Activated CD8-positive, alpha-beta T cell treated with anti-CD3 and anti-CD28 coated beads for 36 hours (primary cell): Measurements from ENCODE around the gene TAF1A. TPM values are rescaled to one million over a fixed set of nuclear protein-coding genes. Genes with fewer than 3 reads are reported as not detected.
"Not testable (repeated sequence)": the region's sequence is repeated elsewhere in the genome, so short reads cannot be mapped to it uniquely, and the experiment has no call there.

Source experiments
- ATAC-seq: fragments of 200-7000 bp; cut with Tn5 transposase; one replicate; pipeline ENCODE4 v1.10.0; 2021; ENCODE audit warnings: mild to moderate bottlenecking, moderate library complexity
- CTCF ChIA-PET: fragments of 350-600 bp; sonication (Branson Sonifier 250); formaldehyde crosslinking; loops from one replicate; lab custom pipeline; 2021; ENCODE audit warnings: antibody characterized with exemption; lab: Charles Lee
- POLR2A ChIA-PET: fragments of 350-600 bp; sonication (Branson Sonifier 250); formaldehyde crosslinking; loops from one replicate; lab custom pipeline; 2021; ENCODE audit warnings: antibody characterized with exemption; lab: Charles Lee
- DNase-seq: peaks from one replicate; pipeline ENCODE4 v3.0.0-alpha.2; 2020
- H3K27ac Mint-ChIP-seq: one replicate; pipeline ENCODE4 v1.8.0; 2021; ENCODE audit warnings: mild to moderate bottlenecking, mixed read lengths
- H3K27me3 Mint-ChIP-seq: one replicate; pipeline ENCODE4 v1.8.0; 2021; ENCODE audit warnings: mixed read lengths
- H3K36me3 Mint-ChIP-seq: one replicate; pipeline ENCODE4 v1.8.0; 2021; ENCODE audit warnings: low read depth, mixed read lengths
- H3K4me1 Mint-ChIP-seq: one replicate; pipeline ENCODE4 v1.8.0; 2021; ENCODE audit warnings: low read depth, mixed read lengths
- H3K4me3 Mint-ChIP-seq: one replicate; pipeline ENCODE4 v1.8.0; 2021; ENCODE audit warnings: mild to moderate bottlenecking, moderate library complexity, mixed read lengths
- H3K9me3 Mint-ChIP-seq: one replicate; pipeline ENCODE4 v1.8.0; 2021; ENCODE audit warnings: mixed read lengths
- intact Hi-C: fragments of 100-400 bp; cut with micrococcal nuclease; formaldehyde crosslinking; loops from one replicate; pipeline ENCODE4 v1.10.0; 2022
- total RNA-seq, 2 experiments: library from RNA; stranded (reverse); gene quantifications; one replicate each; pipeline ENCODE4 v1.2.3, GENCODE V29; 2021
- TF ChIP-seq, protein P1 (sequence below): fragments of 200-600 bp; IDR thresholded peaks from one replicate; pipeline ENCODE4 v1.8.0; 2022; ENCODE audit warnings: antibody characterized with exemption, mild to moderate bottlenecking

TAF1A gene
- total RNA-seq, 2 experiments from 2014 or later: 18.4 to 19.0 TPM

DNA sequence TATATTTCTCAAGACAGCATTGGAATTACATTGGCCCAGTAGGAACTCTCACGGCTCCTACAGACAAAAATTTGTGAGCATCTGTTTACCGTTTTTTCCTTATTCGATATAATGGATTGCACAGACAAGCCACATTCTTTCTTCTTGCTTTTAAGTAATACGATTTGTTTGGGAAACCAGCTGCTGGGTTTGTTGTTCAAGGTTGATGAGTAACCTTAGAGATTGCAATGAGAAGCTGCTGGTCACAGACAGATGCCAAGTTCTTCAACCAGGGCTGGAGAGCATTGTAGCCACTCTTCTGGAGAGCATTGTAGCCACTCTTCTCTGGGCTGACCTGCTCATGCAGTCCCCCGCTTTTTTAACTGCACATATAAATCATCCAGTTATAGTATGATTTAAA is 26.8 kb upstream of the TAF1A start:
- intact Hi-C loops: no loop called here
- peaks cover 8% of the 10 kb centered on the region for H3K36me3 Mint-ChIP-seq
- TF ChIP-seq, protein P1, sequence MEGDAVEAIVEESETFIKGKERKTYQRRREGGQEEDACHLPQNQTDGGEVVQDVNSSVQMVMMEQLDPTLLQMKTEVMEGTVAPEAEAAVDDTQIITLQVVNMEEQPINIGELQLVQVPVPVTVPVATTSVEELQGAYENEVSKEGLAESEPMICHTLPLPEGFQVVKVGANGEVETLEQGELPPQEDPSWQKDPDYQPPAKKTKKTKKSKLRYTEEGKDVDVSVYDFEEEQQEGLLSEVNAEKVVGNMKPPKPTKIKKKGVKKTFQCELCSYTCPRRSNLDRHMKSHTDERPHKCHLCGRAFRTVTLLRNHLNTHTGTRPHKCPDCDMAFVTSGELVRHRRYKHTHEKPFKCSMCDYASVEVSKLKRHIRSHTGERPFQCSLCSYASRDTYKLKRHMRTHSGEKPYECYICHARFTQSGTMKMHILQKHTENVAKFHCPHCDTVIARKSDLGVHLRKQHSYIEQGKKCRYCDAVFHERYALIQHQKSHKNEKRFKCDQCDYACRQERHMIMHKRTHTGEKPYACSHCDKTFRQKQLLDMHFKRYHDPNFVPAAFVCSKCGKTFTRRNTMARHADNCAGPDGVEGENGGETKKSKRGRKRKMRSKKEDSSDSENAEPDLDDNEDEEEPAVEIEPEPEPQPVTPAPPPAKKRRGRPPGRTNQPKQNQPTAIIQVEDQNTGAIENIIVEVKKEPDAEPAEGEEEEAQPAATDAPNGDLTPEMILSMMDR: no peak
- no peaks in the 10 kb centered on the region for H3K9me3 Mint-ChIP-seq
- ChIA-PET CTCF (interaction anchor here (1.1 to 2.4 kb wide), 3 partner anchors 18 to 152 kb away, joined by 3 to 10 read pairs (median 6); partner anchors contain the start of gene TAF1A), POLR2A (interaction anchor here (0.9 to 1.4 kb wide), 4 partner anchors 10 to 27 kb away, joined by 3 to 6 read pairs (median 4); partner anchors contain the start of gene TAF1A)
- peak overlapping the region; percentile 83 for H3K4me3 Mint-ChIP-seq
- peaks cover 25% of the 10 kb centered on the region for H3K4me1 Mint-ChIP-seq
- no peak overlapping the region for H3K27ac Mint-ChIP-seq
- ATAC-seq: no peak
- H3K27me3 Mint-ChIP-seq: peaks cover 13% of the 10 kb centered on the region
- no peak for DNase-seq

DNA sequence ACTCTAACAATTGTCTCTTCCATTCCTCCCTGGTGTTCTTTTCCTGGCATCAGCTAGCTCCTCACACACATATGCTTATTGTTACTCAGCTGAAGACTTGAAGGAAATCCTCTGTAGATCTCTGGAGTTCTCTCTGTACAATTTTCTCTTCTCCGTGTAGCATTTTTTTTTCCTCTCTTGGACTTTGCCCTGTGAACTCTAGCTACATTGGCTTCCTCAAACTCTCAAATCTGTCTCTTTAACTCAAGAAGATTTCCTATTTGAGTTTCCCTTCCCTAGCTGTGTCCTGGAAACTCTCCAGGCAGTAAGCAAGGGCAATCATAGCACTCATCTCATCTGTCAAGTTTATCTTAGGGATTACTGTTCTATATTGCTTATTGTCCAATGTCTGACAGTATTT is 23.9 kb upstream of the TAF1A start:
- POLR2A ChIA-PET: no interaction called here
- DNase-seq: no peak
- intact Hi-C loops: no loop called here

DNA sequence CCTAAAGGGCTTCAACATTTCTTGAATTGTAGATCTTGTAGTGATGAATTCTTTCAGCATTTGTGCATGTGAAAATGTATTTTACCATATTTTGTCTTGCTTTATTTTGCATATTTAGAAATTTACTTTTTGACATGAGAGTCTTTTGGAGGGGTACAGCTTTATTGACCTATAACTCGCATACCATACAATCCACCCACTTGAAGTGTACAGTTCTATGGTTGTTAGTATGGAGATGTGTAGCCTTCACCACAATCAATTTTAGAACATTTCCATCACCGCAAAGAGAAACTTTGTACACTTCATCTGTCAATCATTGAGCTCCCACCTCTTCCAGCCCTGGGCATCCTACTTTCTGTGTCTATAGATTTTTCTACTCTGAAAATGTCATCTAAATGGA is 21.0 kb upstream of the TAF1A start:
- H3K27ac Mint-ChIP-seq: no peak overlapping the region
- peaks cover 4% of the 10 kb centered on the region for H3K9me3 Mint-ChIP-seq
- DNase-seq: no peak
- POLR2A ChIA-PET: no interaction called here
- no peaks in the 10 kb centered on the region for H3K36me3 Mint-ChIP-seq
- H3K4me1 Mint-ChIP-seq: no peaks in the 10 kb centered on the region
- intact Hi-C loops: no loop called here
- ATAC-seq: no peak
- H3K4me3 Mint-ChIP-seq: no peak overlapping the region
- CTCF ChIA-PET: interaction anchor here (1.5 kb wide), 1 partner anchor 146 kb away, joined by 4 read pairs; no protein-coding TSS in a partner anchor
- H3K27me3 Mint-ChIP-seq: peaks cover 14% of the 10 kb centered on the region
- TF ChIP-seq, protein P1: no peak

More for the DNA sequence above, 23.9 kb upstream of the TAF1A start:
- Mint-ChIP-seq H3K27ac (no peak overlapping the region), H3K4me1 (peaks cover 2% of the 10 kb centered on the region), H3K36me3 (no peaks in the 10 kb centered on the region), H3K27me3 (peaks cover 14% of the 10 kb centered on the region), H3K4me3 (no peak overlapping the region), H3K9me3 (peaks cover 4% of the 10 kb centered on the region)
- ATAC-seq: no peak
- TF ChIP-seq, protein P1: no peak
- CTCF ChIA-PET: interaction anchor here (1.1 to 1.3 kb wide), 2 partner anchors 21 to 148 kb away, joined by 3 to 4 read pairs; no protein-coding TSS in a partner anchor

DNA sequence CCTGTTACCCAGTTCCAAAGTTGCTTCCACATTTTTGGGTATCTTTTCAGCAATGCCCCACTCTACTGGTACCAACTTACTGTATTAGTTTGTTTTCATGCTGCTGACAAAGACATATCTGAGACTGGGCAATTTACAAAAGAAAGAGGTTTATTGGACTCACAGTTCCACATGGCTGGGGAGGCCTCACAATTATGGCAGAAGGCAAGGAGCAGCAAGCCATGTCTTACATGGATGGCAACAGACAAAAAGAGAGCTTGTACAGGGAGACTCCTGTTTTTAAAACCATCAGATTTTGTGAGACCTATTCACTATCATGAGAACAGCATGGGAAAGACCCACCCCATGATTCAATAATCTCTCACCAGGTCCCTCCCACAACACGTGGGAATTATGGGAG is 19.4 kb upstream of the TAF1A start:
- H3K4me1 Mint-ChIP-seq, H3K9me3 Mint-ChIP-seq, DNase-seq, ATAC-seq, intact Hi-C loops, H3K27me3 Mint-ChIP-seq, POLR2A ChIA-PET, H3K36me3 Mint-ChIP-seq, H3K27ac Mint-ChIP-seq, H3K4me3 Mint-ChIP-seq: not testable (repeated sequence)
- CTCF ChIA-PET: interaction anchor here (0.9 kb wide), 1 partner anchor 144 kb away, joined by 3 read pairs; no protein-coding TSS in a partner anchor

DNA sequence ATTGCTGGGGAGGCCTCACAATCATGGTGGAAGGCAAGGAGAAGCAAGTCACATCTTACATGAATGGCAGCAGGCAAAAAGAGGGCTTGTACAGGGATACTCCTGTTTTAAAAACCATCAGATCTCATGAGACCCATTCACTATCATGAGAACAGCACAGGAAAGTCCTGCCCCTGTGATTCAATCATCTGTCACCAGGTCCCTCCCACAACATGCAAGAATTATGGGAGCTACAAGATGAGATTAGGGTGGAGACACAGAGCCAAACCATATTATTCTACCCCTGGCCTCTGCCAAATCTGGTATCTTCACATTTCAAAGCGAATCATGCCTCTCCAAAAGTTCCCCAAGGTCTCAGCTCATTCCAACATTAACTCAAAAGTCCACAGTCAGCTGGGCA is 17.0 kb upstream of the TAF1A start:
- POLR2A ChIA-PET: no interaction called here
- H3K9me3 Mint-ChIP-seq: peaks cover 4% of the 10 kb centered on the region
- H3K4me3 Mint-ChIP-seq: no peak overlapping the region
- no peak for DNase-seq
- H3K27me3 Mint-ChIP-seq: peaks cover 1% of the 10 kb centered on the region
- no peak overlapping the region for H3K27ac Mint-ChIP-seq
- no peaks in the 10 kb centered on the region for H3K36me3 Mint-ChIP-seq
- no peak for ATAC-seq
- intact Hi-C loops: no loop called here
- H3K4me1 Mint-ChIP-seq: no peaks in the 10 kb centered on the region
- TF ChIP-seq, protein P1: no peak
- CTCF ChIA-PET: no interaction called here
